GM21423 (cell line): ENCODE data around the gene FAM184B.
"Not testable (repeated sequence)": the region's sequence is repeated elsewhere in the genome, so short reads cannot be mapped to it uniquely, and the experiment has no call there.

Source experiments
- ATAC-seq: cut with Tn5 transposase; IDR thresholded peaks from one replicate; pipeline ENCODE4 v1.9.1; 2021; ENCODE audit warnings: mild to moderate bottlenecking, moderate library complexity; ENCODE audit not compliant: unreplicated experiment

The FAM184B gene

DNA sequence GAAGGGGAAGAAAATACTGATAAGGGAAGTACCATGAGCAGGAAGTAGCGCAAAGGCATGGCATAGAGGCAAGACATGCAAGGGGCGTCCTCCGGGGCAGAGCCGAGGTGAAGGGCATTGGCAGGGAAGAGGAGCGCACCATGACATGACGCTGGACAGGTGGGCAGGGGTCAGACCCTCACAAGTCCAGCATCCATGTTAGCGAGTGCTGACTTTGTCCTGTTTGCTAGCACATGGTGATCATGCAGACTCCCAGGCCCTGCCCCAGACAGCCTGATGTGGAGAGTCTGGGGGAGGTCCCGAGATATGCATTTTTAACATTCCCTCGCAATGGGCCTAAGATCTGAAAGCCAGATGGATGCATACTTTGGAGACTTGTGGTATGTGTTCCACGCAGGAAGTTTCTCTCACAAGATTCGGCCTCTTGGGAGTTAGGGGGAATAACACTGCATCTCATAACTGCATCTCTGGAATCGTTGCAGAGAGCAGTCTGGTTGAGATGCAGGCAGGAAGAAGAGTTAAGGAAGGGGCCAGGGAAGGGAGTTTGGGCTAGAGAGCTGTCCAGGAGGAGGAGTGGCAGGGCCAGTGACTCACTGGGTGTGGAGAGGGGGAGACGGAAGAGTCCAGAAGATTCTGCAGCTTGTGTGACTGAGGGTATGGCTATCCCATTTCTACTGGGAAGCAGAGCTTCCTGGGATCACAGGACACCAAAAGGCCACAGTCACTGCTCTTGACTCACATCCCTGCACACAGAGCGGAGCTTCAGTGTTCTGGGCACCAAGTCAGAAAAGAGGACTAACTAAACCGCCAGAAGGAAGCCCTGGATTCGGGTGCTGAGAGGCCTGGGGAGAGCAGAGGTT is 59.7 kb downstream of the FAM184B start:
- no peak for ATAC-seq

DNA sequence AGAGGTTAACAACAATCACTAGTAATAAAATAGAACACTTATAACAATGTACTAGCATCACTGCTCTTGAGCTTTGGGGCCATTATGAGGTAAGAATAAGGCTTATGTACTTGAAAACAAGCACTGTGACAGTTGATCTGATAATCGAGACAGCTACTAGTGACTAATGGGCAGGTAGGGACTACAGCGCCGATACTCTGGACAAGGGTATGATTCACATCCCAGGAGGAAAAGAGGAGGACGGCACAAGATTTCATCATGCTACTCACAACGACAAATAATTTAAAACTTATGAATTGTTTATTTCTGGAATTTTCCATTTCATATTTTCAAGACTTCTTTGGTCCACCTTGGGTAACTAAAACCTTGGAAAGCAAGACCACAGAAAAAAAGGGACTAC is 62.3 kb downstream of the FAM184B start:
- no peak for ATAC-seq

DNA sequence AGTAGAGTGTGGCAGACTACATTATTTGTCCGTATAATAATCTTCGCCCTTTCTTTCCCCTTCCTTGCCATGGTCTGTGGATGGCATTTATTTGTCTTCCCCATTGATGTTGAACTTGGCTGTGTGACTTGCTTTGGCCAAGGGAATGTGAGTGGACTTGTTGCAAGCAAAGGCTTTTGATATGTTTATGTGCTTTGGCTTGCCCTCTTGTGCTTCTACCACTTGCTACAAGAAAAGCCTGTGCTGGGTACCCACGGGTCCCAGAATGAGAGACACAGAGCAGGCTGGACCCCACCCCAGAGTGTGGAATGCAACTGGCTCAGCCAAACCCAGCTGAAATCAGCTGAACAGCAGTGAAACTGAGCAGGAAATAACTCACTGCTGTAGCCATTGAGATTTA is 63.0 kb downstream of the FAM184B start:
- no peak for ATAC-seq

DNA sequence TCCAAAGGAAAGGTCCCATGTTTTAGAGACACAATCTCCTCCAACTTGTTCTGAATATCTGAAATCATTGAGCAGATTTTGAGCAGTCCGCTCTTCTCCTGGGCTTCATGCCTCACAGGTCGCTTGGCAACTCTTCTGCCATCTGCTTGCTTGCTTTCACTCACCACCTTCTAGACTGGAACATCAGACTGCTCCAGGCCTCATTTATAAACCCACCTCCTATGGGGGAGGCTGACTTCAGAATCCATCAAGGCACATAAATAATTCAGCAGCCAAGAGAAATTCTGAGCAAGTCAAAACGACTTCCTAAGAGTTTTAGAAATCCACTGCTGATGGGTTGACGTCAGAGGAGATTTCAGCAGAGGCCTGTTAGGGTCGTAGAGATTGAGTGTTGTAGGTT is 64.1 kb downstream of the FAM184B start:
- ATAC-seq = no peak

DNA sequence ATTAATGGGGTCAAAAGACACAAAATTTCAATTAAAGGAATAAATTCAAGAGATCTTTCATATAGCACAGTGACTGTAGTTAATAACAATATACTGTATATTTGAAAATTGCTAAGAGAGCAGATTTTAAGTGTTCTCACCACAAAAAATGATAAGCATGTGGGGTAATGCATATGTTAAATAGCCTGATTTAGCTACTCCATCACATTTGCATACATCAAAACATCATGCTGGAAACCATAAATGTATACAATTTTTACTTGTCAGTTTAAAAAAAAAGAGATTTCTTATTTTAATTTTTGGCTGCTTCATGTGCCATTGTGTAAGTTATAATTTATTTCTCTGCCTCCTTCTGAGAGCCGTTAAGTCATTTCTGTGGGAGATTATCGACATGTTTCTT is 65.9 kb downstream of the FAM184B start:
- no peak for ATAC-seq

DNA sequence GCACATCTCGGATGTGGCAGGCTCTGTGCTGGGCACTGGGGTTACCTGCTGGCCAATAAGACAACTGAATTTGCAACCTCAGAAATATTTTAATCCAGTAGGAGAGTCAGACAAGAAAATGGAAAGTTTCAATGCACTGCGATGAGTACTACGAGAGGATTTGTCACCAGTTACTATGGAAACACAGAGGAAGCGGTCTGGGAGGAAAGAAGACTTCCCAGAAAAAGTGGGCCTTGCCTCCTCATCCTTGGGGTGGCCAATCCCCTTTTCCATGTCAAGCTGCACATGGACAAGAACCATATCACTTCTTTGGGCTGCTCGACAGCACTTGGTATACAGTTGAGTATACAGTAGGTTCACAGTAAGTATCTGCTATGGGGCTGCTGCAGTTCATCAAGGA is 67.6 kb downstream of the FAM184B start:
- ATAC-seq = no peak

DNA sequence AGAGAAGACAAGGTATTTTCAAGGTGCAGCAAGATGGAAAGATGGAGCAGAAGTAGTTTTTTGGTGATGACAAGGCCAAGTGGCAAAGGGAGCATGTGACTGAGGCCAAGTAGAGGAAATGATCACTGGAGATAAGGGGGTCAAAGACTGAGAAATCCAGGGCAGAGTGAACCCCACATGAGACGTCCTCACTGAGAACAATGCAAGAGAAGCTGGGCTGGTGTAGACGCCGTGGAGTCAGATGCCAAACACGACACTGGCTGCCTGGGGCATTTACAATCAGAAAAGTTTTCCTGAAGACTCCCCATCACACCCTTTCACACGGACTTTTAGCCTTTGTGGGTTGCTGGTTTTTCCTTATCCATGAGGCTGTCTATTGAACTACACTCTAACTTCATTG is 69.3 kb downstream of the FAM184B start:
- no peak for ATAC-seq

DNA sequence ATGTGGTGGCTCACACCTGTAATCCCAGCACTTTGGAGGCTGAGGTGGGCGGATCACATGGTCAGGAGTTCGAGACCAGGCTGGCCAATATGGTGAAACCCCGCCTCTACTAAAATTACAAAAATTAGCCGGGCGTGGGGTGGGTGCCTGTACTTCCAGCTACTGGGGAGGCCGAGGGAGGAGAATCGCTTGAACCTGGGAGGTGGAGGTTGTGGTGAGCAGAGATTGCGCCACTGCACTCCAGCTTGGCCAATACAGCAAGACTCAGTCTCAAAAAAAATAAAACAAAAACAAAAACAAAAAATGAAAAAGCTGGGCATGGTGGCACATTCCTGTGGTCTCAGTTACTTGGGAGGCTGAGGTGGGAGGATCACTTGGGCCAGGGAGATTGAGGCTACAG is 70.2 kb downstream of the FAM184B start:
- ATAC-seq = not testable (repeated sequence)

DNA sequence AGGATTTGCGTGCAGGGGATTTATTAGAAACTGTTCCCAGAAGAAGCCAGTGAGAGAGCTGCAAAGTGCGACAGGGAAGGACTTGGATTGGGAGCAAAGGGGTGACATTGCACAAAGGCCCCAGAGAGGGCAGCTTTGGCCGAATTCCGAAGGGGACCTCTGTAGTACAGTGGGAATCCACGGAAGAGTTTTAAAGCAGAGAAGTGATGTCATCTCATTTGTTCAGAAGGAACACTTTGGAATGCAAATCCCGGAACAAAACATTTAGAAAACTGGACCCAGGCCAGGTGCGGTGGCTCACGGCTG is 71.7 kb downstream of the FAM184B start:
- ATAC-seq = no peak

DNA sequence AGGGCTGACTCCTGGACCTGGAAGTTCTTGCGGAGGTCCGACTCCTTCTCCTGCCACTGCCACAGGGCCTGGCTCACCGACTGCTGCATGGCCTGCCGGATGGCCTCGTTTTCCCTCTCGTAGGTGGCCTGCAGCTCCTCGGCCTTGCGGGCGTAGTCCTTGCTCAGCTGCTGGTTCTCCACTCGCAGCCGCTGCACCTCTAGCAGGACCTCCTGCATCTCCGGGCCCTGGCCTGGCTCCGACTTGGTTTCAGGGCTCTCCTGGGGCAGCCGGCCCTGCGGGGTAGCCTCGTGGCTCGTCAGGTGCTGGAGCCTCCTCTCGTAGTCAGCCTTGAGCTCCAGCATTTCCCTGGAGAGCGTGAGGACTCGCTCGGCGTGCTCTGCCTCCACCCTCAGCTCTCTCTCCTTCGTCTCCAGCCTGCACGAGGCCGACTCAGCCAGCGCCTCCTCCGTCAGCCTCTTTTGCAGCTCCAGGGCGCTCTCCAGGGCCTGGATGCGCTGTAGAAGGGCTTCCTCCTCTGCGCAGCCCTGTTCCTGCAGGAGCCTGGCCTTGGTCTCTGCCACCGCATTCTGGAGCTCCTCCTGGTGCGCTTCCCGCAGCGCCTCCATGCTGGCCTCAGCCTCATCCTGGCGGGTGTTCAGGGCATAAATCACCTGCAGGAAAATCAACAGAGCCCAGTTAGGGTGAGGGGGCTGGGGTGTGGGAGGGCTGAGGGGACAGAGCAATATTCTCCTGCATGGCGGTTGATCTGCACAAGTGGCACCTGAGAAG is 72.2 kb downstream of the FAM184B start:
- no peak for ATAC-seq

DNA sequence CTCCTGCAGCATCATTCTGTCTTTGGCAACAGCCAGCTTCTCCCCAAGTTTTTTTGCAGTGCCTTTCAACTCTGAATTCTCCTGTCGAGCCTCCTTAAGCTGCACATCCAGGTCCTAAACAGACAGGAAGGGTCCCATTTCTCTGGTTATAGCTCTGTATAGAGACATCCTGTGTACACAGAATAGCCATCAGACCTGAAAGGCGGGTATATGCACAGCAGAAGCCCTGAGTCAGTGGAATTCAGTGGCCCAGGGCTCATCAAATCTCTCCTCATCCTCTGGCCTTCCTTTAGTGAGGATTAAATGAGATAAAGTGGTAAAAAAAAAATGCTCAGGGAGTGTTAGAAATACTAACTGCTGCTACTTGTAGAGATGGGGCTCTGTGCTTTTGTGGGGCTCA is 73.8 kb downstream of the FAM184B start:
- no peak for ATAC-seq

DNA sequence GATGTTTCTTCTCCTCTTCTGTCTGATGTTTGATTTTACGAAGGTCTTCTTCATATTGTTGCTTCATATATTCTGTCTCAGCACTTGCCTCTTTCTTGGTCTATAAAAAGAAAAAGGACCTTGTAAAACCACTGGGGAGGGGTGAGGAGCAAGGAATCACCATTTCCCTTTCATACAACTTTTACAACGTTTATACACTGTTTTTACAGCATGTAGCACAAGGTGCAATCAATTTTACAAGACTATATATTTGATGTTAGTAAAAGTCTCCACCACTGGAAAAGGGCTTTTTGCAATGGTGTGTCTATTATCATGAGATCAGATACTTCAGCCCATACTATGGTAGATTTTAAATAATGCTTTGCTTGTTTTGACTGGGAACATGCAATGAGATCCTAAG is 76.3 kb downstream of the FAM184B start:
- no peak for ATAC-seq

DNA sequence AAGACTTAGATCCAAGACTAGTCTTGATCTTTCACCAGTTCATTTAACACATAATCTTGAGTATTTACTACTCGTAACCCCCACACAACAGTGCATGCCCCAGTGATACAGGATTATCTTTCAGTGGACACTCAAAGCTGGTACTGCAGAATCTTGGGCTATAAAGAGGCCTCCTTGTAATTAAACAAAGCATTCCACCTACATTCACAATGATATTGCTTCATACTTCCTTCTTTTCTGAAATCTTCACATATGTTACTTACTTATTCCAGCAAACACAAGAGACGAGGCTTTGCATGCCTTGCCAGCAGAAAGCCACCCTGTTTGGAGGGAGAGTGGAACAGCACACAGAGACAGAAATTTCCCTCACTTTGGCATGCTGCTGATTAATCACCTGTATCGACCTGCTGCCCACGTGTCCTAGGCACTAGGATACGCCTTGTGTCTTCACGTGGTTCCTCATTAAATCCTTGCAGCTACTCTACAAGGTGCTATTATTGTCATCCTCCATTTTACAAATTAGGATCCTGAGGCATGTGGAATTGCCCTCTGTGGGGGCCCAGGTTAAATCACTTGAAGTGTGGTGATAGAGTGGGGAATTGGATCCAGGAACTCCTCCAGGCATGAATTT is 77.3 kb downstream of the FAM184B start:
- no peak for ATAC-seq

DNA sequence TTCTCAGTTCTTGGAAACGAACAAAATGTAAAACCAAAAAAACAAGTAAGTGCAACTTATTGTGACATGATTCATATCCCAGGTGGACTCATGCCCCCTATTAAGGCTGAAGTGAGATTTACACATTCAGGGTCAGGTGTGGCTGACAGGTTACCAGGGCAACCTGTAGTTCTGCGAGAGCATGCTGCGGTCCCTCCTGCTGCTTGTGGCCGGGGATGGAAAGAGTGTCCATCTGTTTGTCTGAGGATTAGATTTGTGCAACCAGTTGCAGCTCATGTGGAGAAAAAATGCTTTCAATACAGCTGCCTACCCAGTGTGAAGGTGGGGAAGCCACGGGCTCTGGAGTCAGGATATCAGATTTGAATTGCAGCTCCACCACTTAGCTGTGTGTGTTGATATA is 78.8 kb downstream of the FAM184B start:
- no peak for ATAC-seq

DNA sequence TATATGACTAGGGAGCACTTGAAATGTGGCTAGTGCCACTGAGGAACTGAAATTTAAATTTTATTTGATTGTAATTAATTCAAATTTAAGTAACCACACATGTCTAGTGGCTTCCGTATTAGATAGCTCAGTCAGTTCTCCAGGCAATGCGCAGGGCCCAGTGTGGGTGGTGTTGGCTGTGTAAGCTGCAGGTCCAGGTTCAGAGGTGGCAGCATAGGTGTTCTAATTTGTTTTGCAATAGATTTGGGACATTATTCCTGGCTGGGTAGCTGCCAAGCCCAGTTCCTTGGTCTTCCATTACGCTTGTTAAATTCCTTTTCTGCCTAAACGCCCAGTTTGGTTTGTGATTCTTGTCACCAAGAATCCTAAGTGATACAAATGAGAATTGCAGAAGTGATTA is 79.5 kb downstream of the FAM184B start:
- ATAC-seq = no peak

DNA sequence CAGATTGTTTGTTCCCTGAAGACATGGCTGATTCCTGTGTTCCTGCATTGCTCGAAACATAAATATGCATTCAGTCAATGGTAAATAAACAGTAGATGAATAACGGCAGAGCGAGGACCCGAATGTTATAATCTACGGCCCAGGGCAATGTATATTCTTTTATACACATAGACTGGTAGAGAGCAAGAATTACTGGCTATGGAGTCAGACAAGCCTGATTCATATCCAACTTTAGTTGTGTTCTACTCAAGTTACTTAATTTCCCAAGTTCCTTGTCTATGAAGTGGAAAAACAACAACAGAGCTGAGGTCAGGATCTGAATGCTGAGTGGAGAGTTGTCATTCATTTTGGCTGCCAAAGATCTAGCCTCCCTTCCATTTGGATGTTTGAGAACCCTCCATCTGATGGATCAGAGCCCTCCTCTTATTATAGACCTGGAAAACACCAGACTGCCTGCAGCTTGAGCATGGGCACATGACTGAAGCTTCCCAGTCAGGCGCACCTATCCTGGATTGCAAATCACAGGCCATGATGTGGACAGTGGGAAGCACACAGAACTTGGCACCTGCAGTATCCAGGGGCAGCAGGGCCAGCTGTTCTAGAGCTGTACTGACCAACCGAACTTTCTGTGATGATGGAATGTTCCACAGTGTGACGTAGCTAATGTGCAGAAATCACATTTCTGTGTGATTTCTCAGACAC is 80.1 kb downstream of the FAM184B start:
- no peak for ATAC-seq

DNA sequence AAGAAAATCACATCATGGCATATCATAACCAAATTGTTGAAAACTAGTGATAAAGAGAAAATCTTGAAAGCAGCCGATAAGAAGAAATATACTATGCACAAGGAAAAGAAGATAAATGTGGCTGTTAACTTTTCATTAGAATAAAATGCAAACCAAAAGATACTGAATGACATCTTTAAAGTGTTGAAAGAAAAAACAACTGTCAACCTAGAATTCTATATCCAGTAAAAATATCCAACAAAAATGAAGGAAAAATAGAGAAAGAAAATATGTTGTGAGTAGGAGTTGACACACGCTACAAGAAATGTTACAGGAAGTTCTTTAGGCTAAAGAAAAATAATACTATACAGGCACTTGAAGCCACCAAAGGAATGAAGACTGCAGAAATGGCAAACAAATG is 82.0 kb downstream of the FAM184B start:
- no peak for ATAC-seq

DNA sequence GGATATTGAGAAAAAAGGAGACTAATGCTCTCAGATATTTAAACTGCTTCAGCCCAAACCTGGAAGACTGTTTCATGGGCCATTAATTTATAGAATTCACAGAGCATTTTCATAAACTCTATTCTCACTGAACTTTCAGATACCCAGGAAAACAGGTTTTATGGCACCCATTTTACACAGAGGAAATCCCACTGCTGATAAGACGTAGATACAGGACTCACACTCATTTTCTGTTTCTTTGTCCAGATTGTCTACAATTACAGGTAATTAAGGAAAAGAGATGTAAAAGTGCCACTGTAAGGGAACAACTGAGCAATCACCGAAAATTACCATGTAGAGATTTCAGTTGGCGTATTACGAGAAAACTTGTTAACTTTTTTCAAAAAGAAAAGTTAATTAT is 83.3 kb downstream of the FAM184B start:
- no peak for ATAC-seq

DNA sequence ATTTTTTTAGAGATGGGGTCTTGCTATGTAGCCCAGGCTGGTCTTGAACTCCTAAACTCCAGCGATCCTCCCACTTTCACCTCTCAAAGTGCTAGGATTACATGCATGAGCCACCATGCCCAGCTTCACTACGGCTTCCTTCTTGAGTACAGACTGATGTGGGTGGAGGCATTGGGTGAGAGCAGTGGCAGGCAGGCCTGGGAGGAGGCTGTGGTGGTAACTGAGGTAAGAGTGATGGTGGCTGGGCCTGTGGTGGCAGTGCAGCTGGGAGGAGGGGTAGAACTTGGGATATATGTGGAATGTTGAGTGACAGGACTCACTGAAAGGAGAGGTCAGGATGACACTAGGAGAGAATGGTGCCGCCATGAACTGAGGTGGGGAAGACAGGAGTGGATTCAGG is 86.1 kb downstream of the FAM184B start:
- ATAC-seq = no peak

DNA sequence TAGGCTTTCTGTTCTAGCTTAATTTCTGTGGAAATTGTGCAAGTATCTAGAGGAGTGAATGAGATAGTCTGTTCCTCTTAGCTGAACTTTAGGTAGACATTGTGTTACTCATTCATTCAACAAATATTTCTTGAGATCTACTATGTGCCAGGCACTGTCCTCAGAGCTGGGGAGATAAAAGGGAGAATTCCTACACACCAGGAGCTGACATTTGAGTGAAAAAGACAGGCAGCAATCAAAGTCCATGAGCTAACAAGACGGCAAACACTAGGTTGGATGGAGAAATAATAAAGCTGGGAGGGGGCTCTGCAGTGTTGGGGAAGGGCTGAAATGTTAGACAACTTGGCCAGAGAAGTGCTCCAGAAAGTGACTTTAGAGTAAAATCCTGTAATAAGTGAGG is 86.9 kb downstream of the FAM184B start:
- no peak for ATAC-seq

DNA sequence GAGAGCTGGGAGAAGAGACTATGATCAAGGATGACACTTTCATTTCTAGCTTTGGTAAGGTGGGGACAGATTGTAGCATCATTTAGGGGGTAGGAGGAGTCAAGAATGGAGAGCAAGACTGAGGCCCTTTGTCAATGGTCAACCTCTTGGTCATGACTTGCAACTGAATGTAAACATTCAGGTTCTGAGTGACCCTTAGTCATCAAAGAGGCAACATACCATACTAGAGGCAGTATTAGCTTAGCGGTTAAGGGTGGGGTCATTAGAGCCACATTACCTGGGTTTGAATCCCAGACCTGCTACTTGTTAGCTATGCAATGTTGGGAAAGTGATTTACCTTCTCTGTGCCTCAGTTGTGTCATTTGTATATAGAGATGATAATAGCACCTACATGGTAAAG is 90.5 kb downstream of the FAM184B start:
- no peak for ATAC-seq

DNA sequence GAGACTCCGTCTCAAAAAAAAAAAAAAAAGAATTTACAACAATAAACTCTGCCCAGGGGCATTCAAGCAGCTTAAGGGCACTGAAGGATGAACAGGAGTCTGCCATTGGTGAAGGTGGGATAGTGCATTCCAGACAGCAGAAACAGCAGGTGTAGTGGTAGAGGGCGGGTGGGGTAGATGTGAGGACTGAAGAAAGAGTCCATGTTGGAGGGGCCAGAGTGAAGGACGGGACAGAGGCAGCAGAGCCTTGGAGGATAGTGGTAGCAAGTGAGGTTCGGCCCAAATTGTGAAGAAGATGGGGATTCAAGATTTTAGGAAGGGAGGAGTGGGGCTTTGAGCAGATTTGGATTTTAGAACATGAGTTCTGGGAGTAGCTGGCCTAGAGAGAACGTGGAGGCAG is 91.3 kb downstream of the FAM184B start:
- ATAC-seq = no peak
